HG02678 (cell line): ENCODE data around the gene TBC1D30.

ENCODE experiments used
- ATAC-seq: cut with Tn5 transposase; IDR thresholded peaks from one replicate; pipeline ENCODE4 v1.9.1; 2021; ENCODE audit warnings: mild to moderate bottlenecking, moderate library complexity; ENCODE audit not compliant: unreplicated experiment

The TBC1D30 gene

DNA sequence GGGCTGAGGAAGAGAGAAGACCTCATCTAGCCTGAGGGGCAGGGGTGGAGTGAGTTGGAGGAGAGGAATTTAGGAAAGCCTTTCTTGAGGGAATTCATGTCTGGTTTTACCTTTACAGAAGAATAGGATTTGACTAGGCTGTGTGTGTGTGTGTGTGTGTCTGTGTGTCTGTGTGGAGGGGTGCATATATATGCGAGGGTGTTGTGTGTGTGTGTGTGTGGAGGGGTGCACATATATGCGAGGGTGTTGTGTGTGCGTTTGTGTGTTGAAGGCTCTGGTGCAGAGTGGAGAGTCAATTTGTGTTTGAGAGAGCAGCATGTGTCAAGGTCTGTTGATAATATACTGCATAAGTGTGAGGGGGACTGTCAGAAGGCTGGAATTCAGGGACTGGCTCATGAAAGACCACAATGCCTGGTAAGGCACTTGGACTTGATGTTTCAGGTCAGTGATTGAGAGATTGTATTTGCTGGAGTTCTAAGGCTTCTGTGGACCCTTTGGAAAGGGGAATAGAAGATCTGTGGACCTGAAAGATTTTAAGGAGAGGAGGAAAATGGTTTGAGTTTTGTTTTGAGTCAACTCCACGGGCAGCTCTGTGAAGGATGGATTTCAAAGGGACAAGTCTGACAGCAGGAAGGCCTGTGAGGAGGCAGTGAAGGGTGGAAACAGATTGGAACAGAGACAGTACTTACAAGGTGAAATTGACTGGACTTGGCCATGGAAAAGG lies 34.6 kb downstream of the TBC1D30 start:
- ATAC-seq, result no peak

DNA sequence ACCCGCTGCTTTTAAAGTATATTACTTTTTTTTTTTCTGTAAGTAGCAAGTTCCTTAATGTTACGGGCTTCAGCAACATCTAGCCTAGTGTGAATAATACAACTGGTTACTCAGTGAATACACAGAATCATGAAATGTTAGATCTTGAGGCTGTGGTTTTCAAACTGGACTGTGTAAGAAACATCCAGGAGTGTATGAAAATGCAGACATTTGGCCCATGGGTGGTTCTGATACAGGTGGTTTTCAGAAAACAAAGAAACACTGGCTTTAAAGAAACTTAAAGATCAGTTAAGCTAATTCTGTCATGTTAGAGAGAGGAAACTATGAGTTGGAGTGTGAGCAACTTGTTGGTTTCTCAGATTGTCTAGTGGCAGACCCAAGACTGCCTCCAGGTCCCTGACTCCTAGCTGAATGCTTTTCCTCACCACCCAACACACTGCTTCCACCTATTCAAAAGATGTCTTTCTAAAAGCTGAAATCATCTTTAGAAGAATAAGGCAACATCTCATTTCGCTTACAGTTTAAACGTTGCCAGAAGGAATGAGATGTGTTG lies 36.1 kb downstream of the TBC1D30 start:
- no peak for ATAC-seq

DNA sequence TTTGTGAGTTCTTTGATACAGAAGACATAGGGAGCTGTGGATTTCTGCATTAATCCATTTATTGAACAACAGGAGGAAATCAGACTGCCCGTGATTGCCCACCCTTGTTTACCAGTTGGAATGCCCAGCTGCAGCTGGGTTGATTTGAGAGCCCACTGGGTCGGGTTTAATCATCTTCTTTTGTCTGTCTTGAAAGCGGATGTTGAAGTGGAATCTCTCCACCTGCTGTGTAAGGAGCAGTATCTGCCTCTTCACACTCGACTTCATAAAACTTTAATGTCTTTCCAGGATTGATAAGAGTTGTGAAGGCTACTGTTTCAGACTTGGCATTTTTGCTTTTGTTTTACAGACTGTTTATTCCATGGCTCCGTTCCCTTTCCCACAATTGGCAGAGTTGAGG lies 39.9 kb downstream of the TBC1D30 start:
- no peak for ATAC-seq

DNA sequence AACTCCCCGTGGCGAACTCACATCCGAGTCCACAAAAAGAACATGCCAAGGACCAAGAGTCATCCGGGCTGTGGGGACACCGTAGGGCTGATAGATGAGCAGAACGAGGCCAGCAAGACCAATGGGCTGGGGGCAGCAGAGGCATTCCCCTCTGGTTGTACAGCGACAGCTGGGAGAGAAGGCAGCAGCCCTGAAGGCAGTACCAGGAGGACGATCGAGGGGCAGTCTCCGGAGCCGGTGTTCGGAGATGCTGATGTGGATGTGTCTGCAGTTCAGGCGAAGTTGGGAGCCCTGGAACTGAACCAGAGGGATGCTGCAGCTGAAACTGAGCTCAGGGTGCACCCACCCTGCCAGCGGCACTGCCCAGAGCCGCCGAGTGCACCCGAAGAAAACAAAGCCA lies 50.7 kb downstream of the TBC1D30 start:
- no peak for ATAC-seq

DNA sequence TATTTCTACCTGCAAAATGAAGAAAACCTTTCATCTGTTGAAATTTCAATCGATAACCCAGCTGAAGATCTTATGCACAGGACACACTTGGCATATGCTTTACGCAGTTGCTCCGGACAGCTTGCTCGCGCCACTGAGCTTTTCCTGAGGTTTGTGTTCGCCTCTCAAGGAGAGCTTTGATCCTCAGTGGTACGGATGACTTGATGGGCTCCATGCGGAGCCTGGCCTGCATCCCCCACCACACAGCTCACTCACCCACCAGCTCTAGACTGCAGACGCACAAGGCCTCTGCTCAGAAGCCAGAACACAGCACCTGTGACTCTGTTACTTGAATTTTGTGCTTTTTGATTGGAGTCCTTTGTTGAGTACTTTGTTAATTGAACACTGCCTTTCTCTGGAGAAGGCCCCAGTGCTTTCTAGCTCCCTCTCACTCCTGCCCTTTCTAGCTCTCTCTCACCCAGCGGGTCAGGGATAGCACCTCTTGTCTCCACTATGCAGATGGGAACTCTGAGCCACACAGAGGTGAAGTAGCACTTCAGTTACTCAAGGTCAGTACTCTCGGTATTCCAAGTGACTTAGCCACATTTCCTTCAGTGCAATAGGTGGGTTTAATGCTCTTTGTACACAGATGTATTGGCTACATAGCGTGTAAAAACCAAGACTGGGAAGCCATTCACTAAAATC lies 52.1 kb downstream of the TBC1D30 start:
- ATAC-seq, result peak; percentile 9

DNA sequence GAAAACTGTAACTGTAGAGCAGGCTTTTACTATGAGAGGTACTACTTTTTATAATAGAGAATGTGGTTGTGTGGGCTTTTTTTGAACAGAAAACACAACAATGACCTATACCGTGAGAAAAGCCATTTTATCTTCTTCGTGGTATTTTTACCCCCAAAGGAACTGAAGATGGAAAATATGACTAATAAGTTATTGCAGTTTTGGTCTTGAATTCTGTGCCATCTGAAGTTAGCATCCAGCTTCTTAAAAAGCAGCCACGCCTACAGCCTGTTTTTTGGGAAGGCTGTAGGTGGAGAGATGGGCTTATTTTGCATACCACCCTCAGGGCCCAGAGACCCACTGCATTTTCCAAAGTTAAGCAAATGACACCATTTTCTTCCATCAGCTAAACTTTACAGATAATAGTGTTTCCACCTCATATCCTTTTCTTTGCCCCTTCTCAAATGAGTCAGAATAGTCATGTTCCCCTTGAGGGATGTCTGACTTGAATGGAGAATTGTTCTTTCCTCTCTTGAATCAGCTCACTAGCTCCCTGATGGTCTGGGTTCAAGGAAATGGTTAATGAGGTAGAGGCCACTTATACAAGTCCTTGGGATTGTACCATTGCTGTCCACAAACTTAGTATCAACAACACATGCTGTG lies 53.0 kb downstream of the TBC1D30 start:
- ATAC-seq, result peak; percentile 76

DNA sequence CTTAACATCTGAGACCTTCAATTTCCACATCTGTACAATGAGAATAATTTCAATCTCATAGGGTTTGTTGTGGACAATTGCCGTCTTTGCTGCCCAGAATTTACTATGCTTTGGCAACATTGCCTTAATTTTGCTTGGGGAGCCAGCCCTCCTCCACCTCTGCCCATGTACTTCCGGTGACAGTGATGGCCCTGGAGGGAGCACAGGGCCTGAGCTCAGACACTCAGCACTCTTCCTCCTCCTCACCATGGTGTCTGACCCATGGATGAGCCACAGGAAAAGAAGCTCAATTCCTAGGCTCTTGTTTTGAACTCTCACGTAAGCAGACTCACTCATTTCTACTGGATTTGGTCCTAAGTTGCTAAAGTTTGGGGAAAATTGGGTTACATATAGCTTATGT lies 58.2 kb downstream of the TBC1D30 start:
- no peak for ATAC-seq

DNA sequence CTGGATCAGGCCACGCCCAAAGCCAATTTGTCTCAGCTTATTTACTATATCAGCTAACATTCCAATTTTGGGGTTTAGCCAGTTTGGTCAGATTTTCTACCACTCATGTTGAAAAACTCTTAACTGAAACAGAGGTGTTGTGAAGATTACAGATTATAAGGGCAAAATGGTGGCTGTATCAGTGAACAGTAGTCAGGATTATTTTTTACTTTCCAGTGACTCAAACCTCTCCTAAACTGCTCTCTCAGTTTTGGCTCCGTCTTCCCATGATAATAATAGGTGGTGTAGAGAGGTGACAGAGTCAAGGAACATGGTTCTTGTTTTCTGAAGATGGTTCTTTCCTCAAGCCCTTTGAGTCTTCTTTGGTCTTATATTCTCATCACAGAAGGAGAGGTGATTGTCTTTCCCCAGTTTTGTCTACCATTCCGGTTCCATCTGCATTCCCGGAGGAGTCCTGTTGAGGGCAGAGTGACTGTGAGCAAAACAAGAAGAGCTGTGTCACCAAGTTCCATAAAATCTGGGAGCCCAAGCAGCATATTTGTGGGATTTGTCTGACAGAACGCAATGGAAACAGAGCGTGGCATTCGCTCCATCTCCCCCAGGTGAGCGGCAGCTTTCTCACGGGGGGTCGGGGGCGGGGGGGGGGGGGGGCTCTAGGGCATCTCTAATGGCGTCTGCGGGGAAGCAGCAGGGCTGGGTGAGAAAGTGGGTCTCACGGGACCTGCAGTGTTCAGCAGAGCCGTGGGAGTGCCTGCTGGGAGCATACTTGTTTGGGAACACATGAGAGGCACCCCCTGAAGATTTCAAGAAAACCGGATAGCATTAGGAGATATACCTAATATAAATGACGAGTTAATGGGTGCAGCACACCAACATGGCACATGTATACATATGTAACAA lies 59.1 kb downstream of the TBC1D30 start:
- ATAC-seq, result no peak

DNA sequence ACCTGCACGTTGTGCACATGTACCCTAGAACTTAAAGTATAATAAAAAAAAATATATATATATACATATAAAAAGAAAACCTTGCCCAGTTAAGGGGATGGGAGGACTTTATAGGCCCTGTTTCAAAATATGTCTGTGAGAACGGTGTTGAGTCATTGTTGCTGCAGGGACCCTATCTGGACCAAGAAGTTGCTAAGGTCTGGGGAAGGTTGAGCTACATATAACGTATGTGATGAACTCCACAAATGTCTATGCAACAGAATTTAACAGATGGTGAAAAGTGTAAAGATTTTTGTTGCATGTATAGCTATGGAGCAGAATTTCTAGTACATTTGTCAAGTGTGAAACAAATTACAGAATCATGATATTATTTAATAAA lies 59.7 kb downstream of the TBC1D30 start:
- ATAC-seq, result no peak

DNA sequence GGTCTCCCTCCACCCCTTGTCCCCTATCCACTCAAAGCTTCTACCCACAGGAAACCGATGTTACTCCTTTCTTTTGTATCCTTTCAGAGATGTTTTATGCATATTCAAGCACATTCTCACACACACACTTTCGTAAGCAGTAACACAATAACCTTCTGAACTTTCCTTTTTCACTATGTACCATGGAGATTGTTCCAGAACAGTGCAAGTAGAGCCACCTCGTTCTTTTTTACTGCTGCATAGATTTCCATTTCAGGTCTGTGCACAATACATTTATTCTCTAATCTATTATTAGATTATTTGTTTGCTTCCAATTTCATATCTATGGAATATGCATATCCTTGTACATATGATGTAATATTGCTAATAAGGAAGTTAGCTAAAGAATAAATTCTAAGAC lies 60.3 kb downstream of the TBC1D30 start:
- ATAC-seq, result no peak

DNA sequence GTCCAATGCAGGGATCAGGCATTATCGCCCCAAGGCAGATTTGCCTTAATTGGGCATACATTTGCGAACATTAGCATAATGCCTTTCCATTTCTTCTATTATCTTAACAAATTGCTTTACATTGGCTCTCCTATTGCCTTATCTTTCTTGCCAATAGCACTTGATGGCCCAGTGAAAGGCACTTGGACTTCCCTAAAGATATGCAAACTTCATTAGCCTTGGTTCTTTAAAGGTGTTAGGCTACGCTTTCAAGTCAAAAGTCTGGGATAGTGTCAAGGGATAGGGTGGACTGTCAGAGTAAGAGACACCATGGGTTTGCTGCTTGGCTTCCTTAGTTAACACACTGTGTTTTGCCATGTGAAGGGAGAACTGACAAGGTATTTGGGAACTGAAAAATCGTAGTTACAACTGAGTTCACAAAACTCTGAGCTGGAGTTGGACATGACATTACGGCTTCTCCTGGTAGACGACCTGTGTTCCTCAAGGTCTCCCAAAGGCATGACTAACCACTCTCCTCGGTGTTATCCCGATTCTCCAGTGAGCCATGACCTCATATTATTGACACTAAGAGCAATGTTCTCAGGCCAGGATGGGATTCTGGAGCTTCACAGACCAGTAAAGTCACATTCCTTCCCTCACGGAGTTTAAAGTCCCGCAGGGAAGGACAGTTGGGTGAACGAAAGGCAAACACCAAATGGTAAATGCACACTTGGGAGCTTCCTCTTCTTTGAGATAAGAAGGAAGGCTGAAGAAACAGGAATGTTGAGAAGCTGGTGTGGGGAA lies 65.2 kb downstream of the TBC1D30 start:
- no peak for ATAC-seq

DNA sequence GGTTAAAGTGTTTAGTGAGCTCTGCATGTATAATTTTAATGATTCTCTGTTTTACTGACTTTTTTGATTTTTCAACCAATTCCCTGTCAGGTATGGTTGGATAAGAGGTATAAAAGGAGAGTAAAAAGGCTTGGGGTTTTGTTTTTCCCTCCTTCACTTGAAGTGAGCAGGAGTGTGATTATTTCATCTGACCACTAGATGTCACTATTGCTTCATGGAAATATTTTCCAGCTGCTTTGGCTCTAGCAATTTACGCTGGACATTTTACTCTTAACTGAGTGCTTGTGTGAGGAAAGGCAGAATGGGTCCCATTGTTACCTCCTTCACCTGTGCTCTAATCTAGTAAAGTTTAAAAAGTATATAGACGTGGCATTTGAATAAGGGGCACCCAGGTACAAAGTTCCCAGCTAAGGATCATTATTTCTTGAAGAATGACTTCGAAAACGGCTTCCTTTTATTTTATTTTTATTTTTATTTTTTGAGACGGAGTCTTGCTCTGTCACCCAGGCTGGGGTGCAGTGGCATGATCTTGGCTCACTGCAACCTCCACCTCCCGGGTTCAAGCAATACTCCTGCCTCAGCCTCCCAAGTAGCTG lies 66.5 kb downstream of the TBC1D30 start:
- ATAC-seq, result peak; percentile 72

DNA sequence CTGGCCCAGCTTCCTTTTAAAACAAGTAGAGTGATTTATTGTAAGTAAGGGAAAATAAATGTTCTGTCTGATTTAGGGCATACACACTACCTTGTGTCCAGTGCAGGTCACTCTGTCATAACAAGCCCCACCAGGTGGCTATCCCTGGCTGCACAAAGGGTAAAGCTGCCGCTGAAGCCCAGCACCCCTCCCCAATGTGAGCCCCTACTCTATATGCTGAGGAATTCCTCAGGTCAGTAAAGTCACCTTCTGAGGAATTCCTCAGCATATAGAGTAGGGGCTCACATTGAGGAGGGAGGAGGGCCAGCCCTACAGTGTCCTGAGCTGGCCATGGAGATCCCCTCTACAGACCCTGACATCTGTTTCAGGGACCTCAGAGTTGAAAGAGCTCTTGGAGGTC lies 67.2 kb downstream of the TBC1D30 start:
- no peak for ATAC-seq

DNA sequence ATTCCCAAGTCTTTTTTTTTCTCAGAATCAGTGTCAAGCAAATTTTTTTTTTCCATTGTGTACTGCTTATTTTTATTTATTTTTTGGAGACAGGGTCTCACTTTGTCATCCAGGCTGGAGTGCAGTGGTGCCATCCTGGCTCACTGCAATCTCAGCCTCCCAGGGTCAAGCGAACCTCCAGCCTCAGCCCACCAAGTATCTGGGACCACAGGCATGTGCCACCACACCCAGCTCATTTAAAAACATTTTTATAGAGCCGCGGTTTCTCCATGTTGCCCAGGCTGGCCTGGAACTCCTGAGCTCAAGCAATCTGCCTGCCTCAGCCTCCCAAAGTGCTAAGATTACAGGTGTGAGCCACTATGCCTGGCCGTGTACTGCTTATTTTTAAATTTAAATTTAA lies 68.1 kb downstream of the TBC1D30 start:
- no peak for ATAC-seq

DNA sequence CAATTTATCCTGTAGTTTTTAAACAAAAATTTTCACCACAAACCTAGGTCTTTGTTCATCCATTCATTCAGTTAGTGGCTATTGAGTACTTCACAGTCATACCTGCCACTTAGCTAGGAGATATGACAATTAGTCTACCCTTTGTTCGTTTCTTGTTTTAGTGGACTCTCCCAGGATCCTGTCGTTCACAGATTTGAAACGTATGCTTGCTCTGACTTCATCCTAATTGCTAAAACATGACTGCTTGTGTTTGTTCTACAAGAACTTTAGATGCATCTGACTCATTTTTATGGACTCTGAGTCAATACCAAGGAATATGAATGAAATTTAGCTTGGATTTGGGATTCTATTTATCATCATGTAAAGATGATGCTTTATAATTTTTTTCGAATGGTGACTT lies 69.5 kb downstream of the TBC1D30 start:
- no peak for ATAC-seq

DNA sequence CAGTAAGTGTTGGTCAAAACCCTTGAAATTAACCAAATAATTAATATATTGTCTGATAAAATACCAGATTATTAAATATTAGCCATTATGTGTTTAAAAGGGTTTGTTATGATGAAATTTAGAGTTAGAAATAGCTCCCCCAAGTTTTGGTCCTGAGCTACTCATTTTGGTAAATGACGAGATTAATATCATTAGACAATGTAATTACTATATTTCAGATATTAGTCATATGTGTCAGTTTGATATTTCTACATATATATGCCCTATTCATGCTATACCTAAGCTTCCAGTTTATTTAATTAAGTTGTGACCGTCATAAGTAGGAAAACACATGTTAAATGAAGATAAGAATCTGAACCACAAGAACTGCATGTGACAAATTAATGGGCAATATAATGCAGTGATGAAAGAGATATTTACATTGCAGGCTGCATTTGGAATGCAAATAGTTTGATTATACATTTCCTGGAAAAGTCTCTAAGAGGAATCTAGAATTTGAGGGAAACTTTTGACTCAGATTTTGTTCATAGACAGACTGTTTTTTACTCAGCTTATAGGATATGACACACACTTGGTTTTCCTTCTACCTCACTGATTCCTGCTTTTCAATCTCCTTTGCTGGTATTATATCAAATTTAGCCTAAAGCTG lies 70.5 kb downstream of the TBC1D30 start:
- no peak for ATAC-seq

DNA sequence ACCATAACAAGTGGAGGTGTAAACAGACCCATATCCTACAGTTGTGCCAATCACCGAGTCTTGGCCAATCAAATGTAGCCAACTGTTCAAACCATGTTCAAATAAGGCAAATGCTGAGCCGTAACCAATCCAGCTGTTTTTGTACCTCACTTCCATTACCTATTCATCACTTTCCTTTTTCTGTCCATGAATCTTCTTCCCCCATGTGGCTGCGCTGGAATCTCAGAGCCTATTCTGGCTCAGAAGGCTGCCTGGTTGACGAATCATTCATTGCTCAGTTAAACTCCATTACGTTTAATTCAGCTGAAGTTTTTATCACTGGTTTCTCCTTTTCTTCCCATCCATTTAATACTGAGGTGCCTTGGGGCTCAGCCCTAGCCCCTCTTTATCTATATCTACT lies 71.1 kb downstream of the TBC1D30 start:
- ATAC-seq, result no peak

DNA sequence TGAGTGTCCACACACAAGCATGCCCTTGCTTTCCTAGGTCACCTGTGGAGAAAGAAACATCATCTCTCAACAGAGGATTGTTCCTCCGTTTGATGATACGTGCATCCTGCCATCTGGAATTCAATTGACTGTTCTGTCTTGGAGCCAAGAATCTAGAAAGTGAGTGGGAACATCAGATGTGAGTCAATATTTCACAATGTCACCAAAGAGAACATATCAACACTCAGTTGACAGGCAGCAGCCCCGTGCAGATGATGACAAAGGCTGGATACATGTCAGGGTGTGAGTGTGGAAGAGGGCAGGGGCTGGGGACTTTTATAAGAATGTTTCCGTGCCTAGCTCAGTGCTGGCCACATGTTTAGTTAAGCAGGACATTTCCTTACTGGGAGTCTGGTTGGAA lies 76.1 kb downstream of the TBC1D30 start:
- ATAC-seq, result no peak

DNA sequence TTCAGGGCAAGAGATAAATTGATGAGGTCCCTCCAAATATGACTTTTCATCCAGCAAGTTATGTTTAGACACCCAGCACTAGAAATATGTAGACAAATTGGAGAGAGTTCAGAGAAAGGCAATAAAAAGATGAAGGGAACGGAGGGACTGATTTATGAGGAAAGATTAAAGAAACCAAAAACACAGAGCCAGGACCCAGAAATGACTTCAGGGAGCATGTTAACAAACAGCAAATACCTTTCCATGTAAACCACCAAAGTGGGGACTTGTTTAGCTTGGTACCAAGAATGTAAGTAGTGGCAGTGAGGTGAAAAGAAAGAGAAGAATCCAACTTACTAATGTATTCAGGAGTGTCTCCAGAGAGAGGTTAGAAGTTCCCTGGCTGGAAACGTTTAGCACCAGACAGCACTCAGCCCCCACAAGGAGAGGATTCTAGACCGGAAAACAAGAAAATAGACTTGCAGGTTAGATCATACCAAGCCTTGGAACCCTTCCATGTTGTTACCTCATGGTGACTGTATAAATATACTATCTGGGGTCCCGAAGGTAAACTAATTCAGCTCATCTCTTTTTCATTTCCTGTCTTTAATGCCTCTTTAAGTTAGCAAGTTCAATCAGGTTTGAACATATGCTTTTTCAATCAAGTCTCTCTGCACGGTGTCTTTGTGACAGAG lies 79.2 kb downstream of the TBC1D30 start:
- ATAC-seq, result no peak
